ENCODE measurements around the gene CWC25.

The CWC25 gene

GRCh38 chr17:38779965-38780752 lies 45.0 kb downstream of the CWC25 start:
- no peak for DNase-seq

GRCh38 chr17:38777641-38778250 lies 47.4 kb downstream of the CWC25 start:
- no peak for DNase-seq

- no peak for DNase-seq
Observed at GRCh38 chr17:38773258-38773657, 51.9 kb downstream of the CWC25 start.

GRCh38 chr17:38768417-38768816 lies 56.7 kb downstream of the CWC25 start:
- no peak for DNase-seq

DNA sequence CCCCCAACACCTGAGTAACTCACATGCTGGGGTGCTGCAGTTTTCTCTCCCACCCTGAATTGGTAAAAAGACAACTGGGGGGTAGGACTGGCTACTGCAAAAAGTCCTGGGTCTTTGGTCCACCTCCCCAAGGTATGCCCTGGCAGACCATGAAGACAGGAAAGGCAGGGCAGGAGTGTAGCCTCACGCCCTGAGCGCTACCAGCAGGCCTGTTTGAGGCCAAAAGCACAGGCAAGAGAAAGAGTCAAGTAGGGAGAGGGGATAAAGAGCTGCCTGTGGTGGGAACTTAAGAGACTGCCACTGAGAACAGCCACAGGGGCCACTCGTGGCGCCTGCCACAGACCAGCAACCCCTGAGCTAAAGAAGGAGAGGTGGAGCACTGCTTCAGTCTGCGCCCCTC lies 58.8 kb downstream of the CWC25 start:
- DNase-seq, result no peak

- DNase-seq, result no peak
Observed at GRCh38 chr17:38762231-38762630, 62.9 kb downstream of the CWC25 start.

DNA sequence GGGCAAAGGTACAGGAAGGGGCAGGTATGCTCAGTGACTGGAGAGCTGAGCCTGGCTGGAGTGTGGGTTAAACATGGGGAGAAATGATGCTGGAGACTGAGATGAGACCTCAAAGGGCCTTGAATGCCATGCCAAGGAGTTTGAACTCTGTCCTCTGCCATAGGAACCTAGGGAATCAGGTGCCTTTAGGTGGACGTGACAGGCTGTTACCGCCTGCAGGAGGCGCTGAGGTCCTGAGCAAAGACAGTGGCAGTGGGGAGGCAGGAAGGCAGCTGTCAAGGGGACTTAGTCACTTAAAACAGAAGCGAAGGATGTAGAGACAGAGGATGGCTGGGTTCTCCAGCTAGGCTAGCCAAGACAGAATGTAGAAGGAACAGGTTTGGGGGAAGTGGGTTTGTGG lies 63.5 kb downstream of the CWC25 start:
- peak; percentile 85 for DNase-seq

DNA sequence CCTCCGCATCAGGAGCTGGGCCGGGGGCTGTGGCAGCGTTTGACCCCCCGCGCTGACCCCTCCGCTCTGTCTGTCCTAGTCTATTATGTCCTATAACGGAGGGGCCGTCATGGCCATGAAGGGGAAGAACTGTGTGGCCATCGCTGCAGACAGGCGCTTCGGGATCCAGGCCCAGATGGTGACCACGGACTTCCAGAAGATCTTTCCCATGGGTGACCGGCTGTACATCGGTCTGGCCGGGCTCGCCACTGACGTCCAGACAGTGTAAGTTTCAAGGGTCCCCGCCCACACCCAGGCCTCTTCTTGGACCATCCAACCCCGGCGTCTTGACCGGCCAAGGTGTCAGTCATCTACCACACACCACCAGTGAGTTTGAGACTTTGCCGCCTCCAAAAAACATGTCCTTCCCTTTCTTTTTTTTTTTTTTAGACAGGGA lies 72.0 kb downstream of the CWC25 start:
- no peak for DNase-seq

DNA sequence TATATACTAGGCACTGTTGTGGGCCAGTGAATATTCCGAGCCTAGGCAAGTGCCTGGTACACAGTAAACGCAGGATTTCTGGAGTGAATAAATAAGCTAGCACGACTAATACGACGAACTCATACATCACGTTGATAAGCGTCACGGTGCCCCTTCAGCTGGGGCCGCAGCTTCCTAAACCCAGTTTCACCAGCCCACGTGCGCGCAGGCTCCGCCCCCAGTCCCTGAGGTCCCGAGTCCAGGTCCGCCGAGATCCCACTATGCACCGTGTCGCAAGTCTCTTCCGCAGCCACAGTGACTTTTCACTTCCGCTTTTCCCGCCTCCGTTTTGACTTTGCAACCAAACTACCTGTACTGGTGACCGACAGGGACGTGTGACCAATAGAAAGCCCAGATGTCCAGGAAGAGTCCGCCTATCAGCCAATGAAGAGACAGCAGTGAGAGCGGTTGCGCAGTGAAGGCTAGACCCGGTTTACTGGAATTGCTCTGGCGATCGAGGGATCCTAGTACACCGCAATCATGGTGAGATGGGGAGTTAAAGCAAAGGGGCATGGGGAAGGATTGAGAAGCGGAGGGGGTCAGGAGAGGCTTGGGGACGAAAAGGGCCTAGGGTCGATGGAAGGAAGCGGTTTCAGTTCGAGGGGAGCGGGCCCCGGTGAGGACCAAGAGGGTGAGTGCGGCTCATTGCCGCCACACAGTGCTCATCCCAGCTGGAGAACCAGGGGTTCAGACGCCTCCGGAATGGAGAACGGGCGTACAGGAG lies 72.6 kb downstream of the CWC25 start, which contains the start of gene PSMB3:
TSS of gene PSMB3 (plus strand) at position 434 of the 763 bp plus-strand sequence. CDS start at position 520, 86 bp downstream.
- peak; percentile 100 for DNase-seq

- DNase-seq, result peak; percentile 92
Observed at GRCh38 chr17:38751808-38752307, 73.3 kb downstream of the CWC25 start.

DNA sequence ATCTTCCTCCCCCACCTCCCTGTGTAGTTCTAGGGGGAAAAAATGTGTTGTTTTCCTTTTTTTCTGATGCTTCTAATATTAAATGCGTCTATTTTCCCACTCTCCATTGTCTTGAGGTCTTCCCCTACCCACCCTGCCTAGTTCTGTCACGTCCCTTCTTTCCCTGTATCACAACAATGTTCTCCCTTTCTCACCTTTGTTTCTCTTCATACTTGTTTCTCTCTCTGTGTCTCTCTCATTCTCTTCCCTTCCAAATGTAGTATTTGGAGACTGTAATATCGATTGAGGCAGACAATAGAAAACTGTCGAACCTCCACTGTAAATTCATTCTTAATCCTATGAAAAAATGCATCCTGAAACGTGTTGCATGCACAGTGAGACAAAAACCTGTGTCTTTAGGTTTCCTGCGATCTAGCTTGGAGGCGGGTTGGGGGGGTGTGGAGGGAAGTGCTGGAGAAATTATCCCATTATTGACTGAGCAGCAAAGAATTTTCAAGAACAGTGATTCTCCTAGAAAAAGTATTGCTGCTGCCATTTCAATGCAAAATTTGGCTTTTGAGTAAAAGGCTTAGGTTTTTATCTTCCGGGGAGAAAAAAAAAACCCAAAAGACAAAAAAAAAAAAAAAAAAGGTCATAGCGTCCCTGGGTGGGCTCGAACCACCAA lies 73.8 kb downstream of the CWC25 start:
- DNase-seq, result peak; percentile 82

All from NCI-H82 (cell line).